Subcutaneous adipose tissue (tissue), 4 donors: ENCODE results near the gene STYXL1. TPM values are rescaled to one million over a fixed set of nuclear protein-coding genes. Genes with fewer than 3 reads are reported as not detected.

Experiments used
- CTCF ChIP-seq: fragments of 450-650 bp; IDR thresholded peaks from one replicate; pipeline ENCODE4 v1.5.1; 2016; ENCODE audit warnings: low read depth, mild to moderate bottlenecking, control low read depth, antibody characterized with exemption, moderate library complexity
- total RNA-seq, 4 donors: library from RNA; depleted of rRNA; stranded (reverse); fragments of >200 nt; gene quantifications; one replicate each; pipeline ENCODE4 v1.1.0, GENCODE V29; 2016

STYXL1 gene
- total RNA-seq, 4 donors from 2014 or later, result 14.8 to 37.1 (median 26.0) TPM

- TF ChIP-seq CTCF, result no peak
These were observed 21.4 kb upstream of the STYXL1 start for GRCh38 chr7:76069238-76069638.

GRCh38 chr7:76066716-76067503 lies 19.1 kb upstream of the STYXL1 start:
- TF ChIP-seq CTCF, result no peak

GRCh38 chr7:76065016-76065612 lies 17.3 kb upstream of the STYXL1 start:
- TF ChIP-seq CTCF, result no peak

GRCh38 chr7:76064208-76064970 lies 16.6 kb upstream of the STYXL1 start:
- no peak for TF ChIP-seq CTCF

- no peak for TF ChIP-seq CTCF
These were observed 15.7 kb upstream of the STYXL1 start for GRCh38 chr7:76063525-76063924.

- no peak for TF ChIP-seq CTCF
These were observed 15.3 kb upstream of the STYXL1 start for GRCh38 chr7:76063114-76063513.

- no peak for TF ChIP-seq CTCF
These were observed 14.5 kb upstream of the STYXL1 start for GRCh38 chr7:76062254-76062653.
